ENCODE data around the gene OR56B1.
"Not testable (repeated sequence)": the region's sequence is repeated elsewhere in the genome, so short reads cannot be mapped to it uniquely, and the experiment has no call there.

The OR56B1 gene

GRCh38 chr11:5701055-5701577 lies 35.1 kb upstream of the OR56B1 start:
- POLR2A ChIA-PET, result no interaction called here
- TF ChIP-seq ARNT (IDR thresholded peaks at IDR 0.05) (no peak), LEF1 (IDR thresholded peaks at IDR 0.05; ENCODE audit: borderline replicate concordance) (no peak), TARDBP (IDR thresholded peaks at IDR 0.05) (no peak), SP1 (IDR thresholded peaks at IDR 0.05) (no peak), FOXM1 (IDR thresholded peaks at IDR 0.05; ENCODE audit: borderline replicate concordance) (no peak), SUZ12 (IDR thresholded peaks at IDR 0.05) (no peak), HDGF (IDR thresholded peaks at IDR 0.05; ENCODE audit: borderline replicate concordance) (no peak)
- CTCF ChIA-PET, result no interaction called here
- no peak for DNase-seq (ENCODE audit: extremely low spot score)

- TF ChIP-seq FOXK2 (IDR thresholded peaks at IDR 0.05) (no peak), L3MBTL2 (conservative IDR thresholded peaks at IDR 0.05) (no peak), NFRKB (IDR thresholded peaks at IDR 0.05) (no peak), SUZ12 (IDR thresholded peaks at IDR 0.05) (no peak), LEF1 (IDR thresholded peaks at IDR 0.05; ENCODE audit: borderline replicate concordance) (no peak), BHLHE40 (IDR thresholded peaks at IDR 0.05; ENCODE audit: borderline replicate concordance) (no peak), ARNT (IDR thresholded peaks at IDR 0.05) (no peak), TARDBP (IDR thresholded peaks at IDR 0.05) (no peak)
- TF ChIP-seq, protein P1, sequence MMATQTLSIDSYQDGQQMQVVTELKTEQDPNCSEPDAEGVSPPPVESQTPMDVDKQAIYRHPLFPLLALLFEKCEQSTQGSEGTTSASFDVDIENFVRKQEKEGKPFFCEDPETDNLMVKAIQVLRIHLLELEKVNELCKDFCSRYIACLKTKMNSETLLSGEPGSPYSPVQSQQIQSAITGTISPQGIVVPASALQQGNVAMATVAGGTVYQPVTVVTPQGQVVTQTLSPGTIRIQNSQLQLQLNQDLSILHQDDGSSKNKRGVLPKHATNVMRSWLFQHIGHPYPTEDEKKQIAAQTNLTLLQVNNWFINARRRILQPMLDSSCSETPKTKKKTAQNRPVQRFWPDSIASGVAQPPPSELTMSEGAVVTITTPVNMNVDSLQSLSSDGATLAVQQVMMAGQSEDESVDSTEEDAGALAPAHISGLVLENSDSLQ (IDR thresholded peaks at IDR 0.05), result no peak
Measured at GRCh38 chr11:5703741-5704536, 32.3 kb upstream of the OR56B1 start.

GRCh38 chr11:5705688-5706087 lies 30.6 kb upstream of the OR56B1 start:
- no peak for DNase-seq (ENCODE audit: extremely low spot score)
- ChIA-PET POLR2A (no interaction called here), CTCF (no interaction called here)
- TF ChIP-seq NFRKB (IDR thresholded peaks at IDR 0.05) (no peak), L3MBTL2 (conservative IDR thresholded peaks at IDR 0.05) (no peak), BHLHE40 (IDR thresholded peaks at IDR 0.05; ENCODE audit: borderline replicate concordance) (no peak), ARNT (IDR thresholded peaks at IDR 0.05) (no peak), HDGF (IDR thresholded peaks at IDR 0.05; ENCODE audit: borderline replicate concordance) (no peak), CTBP1 (IDR thresholded peaks at IDR 0.05; ENCODE audit: borderline replicate concordance) (no peak), ZNF384 (IDR thresholded peaks at IDR 0.05) (no peak), SP1 (IDR thresholded peaks at IDR 0.05) (no peak), SUZ12 (IDR thresholded peaks at IDR 0.05) (no peak), FOXK2 (IDR thresholded peaks at IDR 0.05) (no peak), ELF4 (IDR thresholded peaks at IDR 0.05) (no peak), LEF1 (IDR thresholded peaks at IDR 0.05; ENCODE audit: borderline replicate concordance) (no peak), FOXM1 (IDR thresholded peaks at IDR 0.05; ENCODE audit: borderline replicate concordance) (no peak), TARDBP (IDR thresholded peaks at IDR 0.05) (no peak), FOXA1 (IDR thresholded peaks at IDR 0.05) (no peak)
- TF ChIP-seq, protein P1 (IDR thresholded peaks at IDR 0.05), result no peak

More at GRCh38 chr11:5703741-5704536, 32.3 kb upstream of the OR56B1 start:
- ChIA-PET POLR2A (no interaction called here), CTCF (no interaction called here)
- no peak for DNase-seq (ENCODE audit: extremely low spot score)

- no peak for DNase-seq (ENCODE audit: extremely low spot score)
- TF ChIP-seq ARNT (IDR thresholded peaks at IDR 0.05), result no peak
- TF ChIP-seq LEF1 (IDR thresholded peaks at IDR 0.05; ENCODE audit: borderline replicate concordance), result no peak
- no peak for TF ChIP-seq ELF4 (IDR thresholded peaks at IDR 0.05)
- TF ChIP-seq, protein P1 (IDR thresholded peaks at IDR 0.05), result no peak
- TF ChIP-seq BHLHE40 (IDR thresholded peaks at IDR 0.05; ENCODE audit: borderline replicate concordance), result no peak
- TF ChIP-seq SP1 (IDR thresholded peaks at IDR 0.05), result no peak
- TF ChIP-seq ZNF384 (IDR thresholded peaks at IDR 0.05), result no peak
- no peak for TF ChIP-seq FOXM1 (IDR thresholded peaks at IDR 0.05; ENCODE audit: borderline replicate concordance)
- TF ChIP-seq TARDBP (IDR thresholded peaks at IDR 0.05), result no peak
- no peak for TF ChIP-seq HDGF (IDR thresholded peaks at IDR 0.05; ENCODE audit: borderline replicate concordance)
- ChIA-PET POLR2A (no interaction called here), CTCF (no interaction called here)
Measured at GRCh38 chr11:5712507-5712906, 23.7 kb upstream of the OR56B1 start.

DNA sequence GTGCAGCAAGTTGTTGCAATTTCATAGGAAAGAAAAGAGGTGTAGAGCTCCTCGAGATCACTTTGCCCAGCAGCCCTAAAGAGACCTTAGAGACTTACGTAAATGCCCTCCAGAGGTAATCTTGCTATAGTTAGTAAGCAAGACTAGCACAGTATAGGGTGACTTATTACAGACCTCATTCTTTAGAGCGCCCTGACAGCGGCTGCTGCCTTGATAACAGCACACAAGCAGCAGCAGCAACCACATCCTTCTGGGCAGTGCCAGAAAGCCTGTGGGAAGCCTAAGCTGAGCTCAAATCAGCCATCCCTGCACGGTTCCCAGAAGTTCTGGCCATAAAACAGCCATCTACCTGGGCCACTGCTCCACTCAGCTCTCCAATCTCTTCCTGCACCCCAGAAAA lies 22.6 kb upstream of the OR56B1 start:
- ChIA-PET POLR2A (no interaction called here), CTCF (no interaction called here)
- no peak for DNase-seq (ENCODE audit: extremely low spot score)
- TF ChIP-seq LEF1 (IDR thresholded peaks at IDR 0.05; ENCODE audit: borderline replicate concordance), result no peak
- TF ChIP-seq TARDBP (IDR thresholded peaks at IDR 0.05), result no peak
- TF ChIP-seq SP1 (IDR thresholded peaks at IDR 0.05), result no peak
- TF ChIP-seq FOXK2 (IDR thresholded peaks at IDR 0.05), result no peak
- no peak for TF ChIP-seq NFRKB (IDR thresholded peaks at IDR 0.05)
- TF ChIP-seq, protein P1 (IDR thresholded peaks at IDR 0.05), result no peak
- TF ChIP-seq FOXM1 (IDR thresholded peaks at IDR 0.05; ENCODE audit: borderline replicate concordance), result no peak
- TF ChIP-seq CTBP1 (IDR thresholded peaks at IDR 0.05; ENCODE audit: borderline replicate concordance), result no peak

DNA sequence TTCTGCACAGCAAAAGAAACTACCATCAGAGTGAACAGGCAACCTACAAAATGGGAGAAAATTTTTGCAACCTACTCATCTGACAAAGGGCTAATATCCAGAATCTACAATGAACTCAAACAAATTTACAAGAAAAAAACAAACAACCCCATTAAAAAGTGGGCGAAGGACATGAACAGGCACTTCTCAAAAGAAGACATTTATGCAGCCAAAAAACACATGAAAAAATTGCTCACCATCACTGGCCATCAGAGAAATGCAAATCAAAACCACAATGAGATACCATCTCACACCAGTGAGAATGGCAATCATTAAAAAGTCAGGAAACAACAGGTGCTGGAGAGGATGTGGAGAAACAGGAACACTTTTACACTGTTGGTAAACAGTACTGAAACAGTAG lies 19.7 kb upstream of the OR56B1 start:
- DNase-seq (ENCODE audit: extremely low spot score); POLR2A ChIA-PET; CTCF ChIA-PET: not testable (repeated sequence)
